Neural cell (in vitro differentiated cells): ENCODE measurements around the gene SKI.

Experiments
- EP300 ChIP-seq: fragments of 450-650 bp; conservative IDR thresholded peaks from 2 replicates; pipeline ENCODE4 v1.6.1; 2014; ENCODE audit warnings: antibody characterized with exemption, mild to moderate bottlenecking, moderate library complexity; ENCODE audit not compliant: poor library complexity, severe bottlenecking
- EZH2 ChIP-seq: fragments of 200-600, 300-800 bp; shearing (Covaris generic), sonication (generic); IDR thresholded peaks from 2 replicates; pipeline ENCODE4 v1.6.1; 2014; ENCODE audit warnings: antibody characterized with exemption, low read length, borderline replicate concordance, mild to moderate bottlenecking; ENCODE audit not compliant: insufficient read depth, poor library complexity, severe bottlenecking
- MXI1 ChIP-seq: fragments of 450-650 bp; conservative IDR thresholded peaks from 2 replicates; pipeline ENCODE4 v1.6.1; 2014; ENCODE audit warnings: antibody characterized with exemption, mild to moderate bottlenecking; ENCODE audit not compliant: poor library complexity, severe bottlenecking
- POLR2AphosphoS5 ChIP-seq: IDR thresholded peaks from 2 replicates; pipeline ENCODE4 v1.6.1; 2012
- RAD21 ChIP-seq: fragments of 450-650 bp; conservative IDR thresholded peaks from 2 replicates; pipeline ENCODE4 v1.6.1; 2014; ENCODE audit warnings: antibody characterized with exemption, mild to moderate bottlenecking, moderate library complexity
- SMC3 ChIP-seq: fragments of 450-650 bp; conservative IDR thresholded peaks from 2 replicates; pipeline ENCODE4 v1.6.1; 2014; ENCODE audit warnings: antibody characterized with exemption, mild to moderate bottlenecking, moderate library complexity; ENCODE audit not compliant: poor library complexity
- TAF1 ChIP-seq: IDR thresholded peaks from 2 replicates; pipeline ENCODE4 v1.6.1; 2012; ENCODE audit warnings: low read depth
- TF ChIP-seq, protein P1 (sequence below): fragments of 450-650 bp; IDR thresholded peaks from 2 replicates; pipeline ENCODE4 v1.5.1; 2014; ENCODE audit warnings: antibody characterized with exemption, mild to moderate bottlenecking, moderate library complexity; ENCODE audit not compliant: poor library complexity, severe bottlenecking

DNA sequence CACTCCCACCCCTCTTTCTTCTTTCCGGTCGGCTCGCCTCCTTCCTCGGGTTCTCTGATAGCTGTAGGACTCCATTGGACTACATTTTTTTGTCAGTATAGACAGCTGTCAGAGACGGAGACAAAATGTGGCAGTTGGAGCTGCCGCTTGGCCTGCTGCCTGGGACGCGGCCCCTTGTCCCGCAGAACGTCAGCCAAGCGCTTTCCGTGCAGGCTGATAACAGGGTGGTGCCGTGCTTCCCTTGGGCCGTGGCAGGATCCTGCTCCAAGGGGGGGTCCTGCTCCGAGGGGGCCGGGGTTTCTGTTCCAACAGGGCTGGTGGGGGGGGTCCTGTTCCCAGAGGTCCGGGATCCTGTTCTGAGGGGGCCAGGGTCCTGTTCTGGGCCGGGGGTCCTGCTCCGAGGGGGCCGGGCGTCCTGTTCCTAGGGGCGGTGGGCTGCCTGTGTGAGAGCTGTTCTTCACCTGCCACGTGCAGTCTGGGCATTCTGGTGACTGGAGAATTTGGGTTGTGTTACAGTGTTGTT, 4.9 kb downstream of the SKI start:
- TF ChIP-seq EZH2: no peak
- TF ChIP-seq, protein P1, sequence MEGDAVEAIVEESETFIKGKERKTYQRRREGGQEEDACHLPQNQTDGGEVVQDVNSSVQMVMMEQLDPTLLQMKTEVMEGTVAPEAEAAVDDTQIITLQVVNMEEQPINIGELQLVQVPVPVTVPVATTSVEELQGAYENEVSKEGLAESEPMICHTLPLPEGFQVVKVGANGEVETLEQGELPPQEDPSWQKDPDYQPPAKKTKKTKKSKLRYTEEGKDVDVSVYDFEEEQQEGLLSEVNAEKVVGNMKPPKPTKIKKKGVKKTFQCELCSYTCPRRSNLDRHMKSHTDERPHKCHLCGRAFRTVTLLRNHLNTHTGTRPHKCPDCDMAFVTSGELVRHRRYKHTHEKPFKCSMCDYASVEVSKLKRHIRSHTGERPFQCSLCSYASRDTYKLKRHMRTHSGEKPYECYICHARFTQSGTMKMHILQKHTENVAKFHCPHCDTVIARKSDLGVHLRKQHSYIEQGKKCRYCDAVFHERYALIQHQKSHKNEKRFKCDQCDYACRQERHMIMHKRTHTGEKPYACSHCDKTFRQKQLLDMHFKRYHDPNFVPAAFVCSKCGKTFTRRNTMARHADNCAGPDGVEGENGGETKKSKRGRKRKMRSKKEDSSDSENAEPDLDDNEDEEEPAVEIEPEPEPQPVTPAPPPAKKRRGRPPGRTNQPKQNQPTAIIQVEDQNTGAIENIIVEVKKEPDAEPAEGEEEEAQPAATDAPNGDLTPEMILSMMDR: no peak
- TF ChIP-seq EP300: no peak
- no peak for TF ChIP-seq POLR2AphosphoS5
- TF ChIP-seq MXI1: no peak
- TF ChIP-seq TAF1: no peak
- no peak for TF ChIP-seq SMC3
- TF ChIP-seq RAD21: no peak
